CD14-positive monocyte (primary cell): ENCODE results near the gene CAPSL. TPM values are rescaled to one million over a fixed set of nuclear protein-coding genes. Genes with fewer than 3 reads are reported as not detected.

ENCODE experiments used
- DNase-seq, 3 donors: peaks; one replicate each; pipeline ENCODE4 v3.0.0-alpha.2; 2011 to 2022
- H2AFZ ChIP-seq: 2 replicates; pipeline ENCODE4 v1.6.0; 2012; ENCODE audit warnings: mild to moderate bottlenecking, low read depth, low read length, inconsistent platforms; ENCODE audit not compliant: insufficient read depth, poor library complexity, severe bottlenecking
- H3K27ac ChIP-seq, 2 donors: 1 replicate in 1 of 2; 2 replicates in 1 of 2; pipeline ENCODE4 v1.5.1; 2012 to 2013; ENCODE audit warnings: low read length in 2 of 2, control low read depth in 1 of 2, inconsistent platforms in 1 of 2, low read depth in 1 of 2, mild to moderate bottlenecking in 1 of 2
- H3K27me3 ChIP-seq, 2 donors: one replicate each; pipeline versions ENCODE4 v1.6.0 to v1.6.1; 2011 to 2013; ENCODE audit warnings: low read length in 2 of 2; ENCODE audit not compliant: control insufficient read depth in 2 of 2, insufficient read depth in 2 of 2
- H3K36me3 ChIP-seq, 2 donors: replicated peaks in 1 of 2; 1 replicate in 1 of 2; 2 replicates in 1 of 2; pipeline versions ENCODE4 v1.5.1 to v1.6.1; 2012 to 2013; ENCODE audit warnings: low read length in 2 of 2, control low read depth in 1 of 2, inconsistent platforms in 1 of 2, mild to moderate bottlenecking in 1 of 2; ENCODE audit not compliant: insufficient read depth in 2 of 2, control insufficient read depth in 1 of 2
- H3K4me1 ChIP-seq, 2 donors: 1 replicate in 1 of 2; 2 replicates in 1 of 2; pipeline versions ENCODE4 v1.5.1 to v1.6.1; 2012 to 2013; ENCODE audit warnings: low read length in 2 of 2, control low read depth in 1 of 2, inconsistent platforms in 1 of 2, mild to moderate bottlenecking in 1 of 2, moderate library complexity in 1 of 2; ENCODE audit not compliant: insufficient read depth in 2 of 2, control insufficient read depth in 1 of 2
- H3K4me2 ChIP-seq: replicated peaks from 2 replicates; pipeline ENCODE3; 2012; ENCODE audit warnings: low read length, moderate library complexity, mild to moderate bottlenecking; ENCODE audit not compliant: poor library complexity, severe bottlenecking; ENCODE audit errors: extremely low read depth
- H3K4me3 ChIP-seq, 3 experiments: fragments of 200-600 bp in 1 of 3; sonication (generic) in 1 of 3; replicated peaks in 1 of 3; 1 replicate in 2 of 3; 2 replicates in 1 of 3; pipeline ENCODE4 v1.5.1; 2011 to 2013; ENCODE audit warnings: low read length in 3 of 3, mild to moderate bottlenecking in 3 of 3, control low read depth in 2 of 3, low read depth in 2 of 3, inconsistent platforms in 1 of 3, moderate library complexity in 1 of 3
- H3K79me2 ChIP-seq: 2 replicates; pipeline ENCODE4 v1.6.0; 2012; ENCODE audit warnings: mild to moderate bottlenecking, control low read depth, inconsistent platforms, low read length, moderate library complexity; ENCODE audit not compliant: insufficient read depth
- H3K9ac ChIP-seq: 2 replicates; pipeline ENCODE4 v1.6.0; 2017; ENCODE audit warnings: low read length, mild to moderate bottlenecking; ENCODE audit not compliant: insufficient read depth, poor library complexity, severe bottlenecking
- H3K9me3 ChIP-seq, 2 donors: replicated peaks in 1 of 2; 1 replicate in 1 of 2; 2 replicates in 1 of 2; pipeline versions ENCODE4 v1.5.1 to v1.6.1; 2012 to 2013; ENCODE audit warnings: low read length in 2 of 2, control low read depth in 1 of 2; ENCODE audit not compliant: control insufficient read depth in 1 of 2, insufficient read depth in 1 of 2
- H4K20me1 ChIP-seq: 2 replicates; pipeline ENCODE4 v1.6.0; 2012; ENCODE audit warnings: mild to moderate bottlenecking, low read length, control low read depth, moderate library complexity; ENCODE audit not compliant: insufficient read depth
- H3K27ac Mint-ChIP-seq, 7 donors: one replicate each; pipeline ENCODE4 v1.8.0; 2020; ENCODE audit warnings: mild to moderate bottlenecking in 7 of 7, mixed read lengths in 7 of 7, moderate library complexity in 6 of 7, inconsistent platforms in 2 of 7
- H3K27me3 Mint-ChIP-seq, 3 donors: one replicate each; pipeline ENCODE4 v1.8.0; 2021 to 2022; ENCODE audit warnings: low read depth in 3 of 3, mild to moderate bottlenecking in 3 of 3, mixed read lengths in 3 of 3, moderate library complexity in 3 of 3, inconsistent platforms in 1 of 3
- H3K36me3 Mint-ChIP-seq, 2 donors: one replicate each; pipeline ENCODE4 v1.8.0; 2020; ENCODE audit warnings: mixed read lengths in 2 of 2, inconsistent platforms in 1 of 2, mild to moderate bottlenecking in 1 of 2
- H3K4me1 Mint-ChIP-seq: one replicate; pipeline ENCODE4 v1.8.0; 2020; ENCODE audit warnings: mild to moderate bottlenecking, mixed read lengths
- H3K4me3 Mint-ChIP-seq, 2 donors: one replicate each; pipeline ENCODE4 v1.8.0; 2020; ENCODE audit warnings: mild to moderate bottlenecking in 2 of 2, mixed read lengths in 2 of 2, moderate library complexity in 1 of 2
- H3K9me3 Mint-ChIP-seq, 7 donors: one replicate each; pipeline ENCODE4 v1.8.0; 2020 to 2022; ENCODE audit warnings: mixed read lengths in 7 of 7, mild to moderate bottlenecking in 6 of 7, moderate library complexity in 6 of 7, inconsistent platforms in 2 of 7
- WGBS: methylation state at CpG from one replicate; pipeline ENCODE4 v1.1.5; 2013; ENCODE audit warnings: missing lambda C conversion rate; ENCODE audit not compliant: insufficient coverage; 5-methylcytosine and 5-hydroxymethylcytosine counted together
- intact Hi-C, 2 donors: fragments of 100-400 bp; cut with micrococcal nuclease; formaldehyde crosslinking; loops; one replicate each; pipeline versions ENCODE4 v1.15.0 to v1.15.1; 2023
- polyA plus RNA-seq, 3 donors: library from polyadenylated mRNA; depleted of rRNA in 1 of 3; unstranded in 2 of 3; stranded (reverse) in 1 of 3; fragments of 300-500 nt in 2 of 3; fragments of >200 nt in 1 of 3; fragmentation: Illumina TruSeq in 2 of 3; gene quantifications; 1 replicate in 2 of 3; 2 replicates in 1 of 3; pipeline ENCODE4 v1.2.3, GENCODE V29; 2012 to 2021
- TF ChIP-seq, protein P1 (sequence below): fragments of 200-600 bp; IDR thresholded peaks from one replicate; pipeline ENCODE4 v1.8.0; 2022; ENCODE audit warnings: antibody characterized with exemption, mild to moderate bottlenecking

CAPSL gene
- polyA plus RNA-seq, 3 donors, result not detected

DNA sequence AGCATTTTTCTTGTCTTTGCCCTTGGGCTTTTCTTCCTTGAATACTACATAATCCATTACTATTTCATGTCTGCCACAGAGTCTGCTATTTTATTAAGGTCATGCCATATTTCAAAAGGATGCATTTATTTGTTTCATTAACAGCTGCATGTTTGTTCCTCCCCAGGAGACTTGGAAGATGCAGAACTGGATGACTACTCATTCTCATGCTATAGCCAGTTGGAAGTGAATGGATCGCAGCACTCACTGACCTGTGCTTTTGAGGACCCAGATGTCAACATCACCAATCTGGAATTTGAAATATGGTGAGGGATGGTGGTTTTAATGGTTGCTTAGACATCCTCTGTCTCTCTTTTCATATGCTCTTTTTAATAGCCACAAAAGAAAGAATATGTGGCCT, 77.7 kb downstream of the CAPSL start:
- Histone ChIP-seq H3K4me1 (peaks cover 8 to 12% of the 10 kb centered on the region in 2 donors), H3K79me2 (no peaks in the 10 kb centered on the region), H3K36me3 (no peaks in the 10 kb centered on the region), H2AFZ (no peak overlapping the region), H3K9ac (no peak overlapping the region), H3K27me3 (no peaks in the 10 kb centered on the region), H3K27ac (no peak overlapping the region), H3K4me3 (no peak overlapping the region), H3K4me2 (no peak overlapping the region), H4K20me1 (no peaks in the 10 kb centered on the region), H3K9me3 (no peaks in the 10 kb centered on the region)
- Mint-ChIP-seq H3K4me1 (peaks cover 13% of the 10 kb centered on the region), H3K27ac (no peak overlapping the region), H3K9me3 (peaks cover 0 to 2% (median 0%) of the 10 kb centered on the region in 7 donors), H3K27me3 (peaks cover 0 to 2% (median 0%) of the 10 kb centered on the region in 3 donors), H3K36me3 (no peaks in the 10 kb centered on the region), H3K4me3 (no peak overlapping the region)
- TF ChIP-seq, protein P1, sequence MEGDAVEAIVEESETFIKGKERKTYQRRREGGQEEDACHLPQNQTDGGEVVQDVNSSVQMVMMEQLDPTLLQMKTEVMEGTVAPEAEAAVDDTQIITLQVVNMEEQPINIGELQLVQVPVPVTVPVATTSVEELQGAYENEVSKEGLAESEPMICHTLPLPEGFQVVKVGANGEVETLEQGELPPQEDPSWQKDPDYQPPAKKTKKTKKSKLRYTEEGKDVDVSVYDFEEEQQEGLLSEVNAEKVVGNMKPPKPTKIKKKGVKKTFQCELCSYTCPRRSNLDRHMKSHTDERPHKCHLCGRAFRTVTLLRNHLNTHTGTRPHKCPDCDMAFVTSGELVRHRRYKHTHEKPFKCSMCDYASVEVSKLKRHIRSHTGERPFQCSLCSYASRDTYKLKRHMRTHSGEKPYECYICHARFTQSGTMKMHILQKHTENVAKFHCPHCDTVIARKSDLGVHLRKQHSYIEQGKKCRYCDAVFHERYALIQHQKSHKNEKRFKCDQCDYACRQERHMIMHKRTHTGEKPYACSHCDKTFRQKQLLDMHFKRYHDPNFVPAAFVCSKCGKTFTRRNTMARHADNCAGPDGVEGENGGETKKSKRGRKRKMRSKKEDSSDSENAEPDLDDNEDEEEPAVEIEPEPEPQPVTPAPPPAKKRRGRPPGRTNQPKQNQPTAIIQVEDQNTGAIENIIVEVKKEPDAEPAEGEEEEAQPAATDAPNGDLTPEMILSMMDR, result no peak
- intact Hi-C loops, result no loop called here
- DNase-seq, result no peak
- WGBS, result no CpG with 5 or more reads among the region's 1 CpG

DNA sequence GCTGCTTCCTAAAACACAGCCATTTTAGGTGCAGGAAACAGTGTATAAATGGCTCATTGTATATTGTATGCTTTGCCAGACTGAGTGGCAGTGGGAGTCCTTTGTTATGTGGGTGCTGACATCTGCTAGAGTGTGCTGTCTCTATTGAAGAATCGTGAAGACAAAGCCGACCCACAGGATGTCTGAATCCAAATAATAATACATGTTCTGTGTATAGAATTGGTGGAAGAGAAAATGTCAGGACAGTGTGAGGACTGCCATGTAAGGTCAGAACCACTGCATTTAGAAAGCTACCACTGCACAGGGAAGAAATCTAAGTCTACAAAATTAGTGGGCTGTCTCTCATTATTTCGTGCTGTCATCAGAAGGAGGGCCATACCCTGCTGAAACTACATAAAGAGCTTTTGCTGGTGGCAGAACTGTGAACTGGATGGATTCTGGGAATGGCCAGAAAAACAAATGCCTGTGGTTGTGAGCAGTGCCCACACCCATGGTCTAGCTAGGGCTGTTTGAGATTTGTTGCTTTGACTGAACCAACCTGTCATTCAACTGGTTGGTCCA, 79.2 kb downstream of the CAPSL start:
- H3K9me3 Mint-ChIP-seq, result no peaks in the 10 kb centered on the region
- Histone ChIP-seq H3K36me3 (no peaks in the 10 kb centered on the region), H3K27me3 (no peaks in the 10 kb centered on the region), H3K27ac (no peak overlapping the region), H3K4me3 (no peak overlapping the region), H3K9ac (no peak overlapping the region), H2AFZ (no peak overlapping the region), H4K20me1 (no peaks in the 10 kb centered on the region), H3K4me2 (no peak overlapping the region), H3K9me3 (no peaks in the 10 kb centered on the region), H3K4me1 (peaks cover 8 to 12% of the 10 kb centered on the region in 2 donors), H3K79me2 (no peaks in the 10 kb centered on the region)
- H3K4me3 Mint-ChIP-seq, result no peak overlapping the region
- intact Hi-C loops, result no loop called here
- no peaks in the 10 kb centered on the region for H3K36me3 Mint-ChIP-seq
- H3K27me3 Mint-ChIP-seq, result peaks cover 0 to 2% (median 0%) of the 10 kb centered on the region in 3 donors
- 100% methylated on average over 1 of the region's 3 CpGs for WGBS
- no peak overlapping the region for H3K27ac Mint-ChIP-seq
- DNase-seq, result no peak
- H3K4me1 Mint-ChIP-seq, result peaks cover 13% of the 10 kb centered on the region
- TF ChIP-seq, protein P1, result no peak
